HFFc6 (cell line): ENCODE data around the gene ABCC5. TPM values are rescaled to one million over a fixed set of nuclear protein-coding genes. Genes with fewer than 3 reads are reported as not detected.

Experiments
- DNase-seq: peaks from one replicate; pipeline ENCODE4 v3.0.0-alpha.2; 2018
- H3K27ac Mint-ChIP-seq: 2 replicates; pipeline ENCODE4 v1.8.0; 2020; ENCODE audit warnings: mild to moderate bottlenecking, mixed read lengths
- H3K27me3 Mint-ChIP-seq: 2 replicates; pipeline ENCODE4 v1.8.0; 2021; ENCODE audit warnings: mild to moderate bottlenecking, moderate library complexity, mixed read lengths; ENCODE audit not compliant: insufficient read depth
- H3K36me3 Mint-ChIP-seq: 2 replicates; pipeline ENCODE4 v1.8.0; 2021; ENCODE audit warnings: low read depth, mixed read lengths
- H3K4me1 Mint-ChIP-seq: 2 replicates; pipeline ENCODE4 v1.8.0; 2020; ENCODE audit warnings: low read depth, mixed read lengths
- H3K4me3 Mint-ChIP-seq: 2 replicates; pipeline ENCODE4 v1.8.0; 2020; ENCODE audit warnings: mild to moderate bottlenecking, moderate library complexity, mixed read lengths
- H3K9me3 Mint-ChIP-seq: 2 replicates; pipeline ENCODE4 v1.8.0; 2020; ENCODE audit warnings: mild to moderate bottlenecking, mixed read lengths
- CTCF ChIP-seq: fragments of 200-600 bp; sonication (generic); IDR thresholded peaks from 2 replicates; pipeline ENCODE4 v1.5.0; 2021; ENCODE audit warnings: antibody characterized with exemption, mild to moderate bottlenecking
- total RNA-seq, 6 experiments: library from RNA; stranded (reverse); fragmentation: NEBNext Ultra II Directional; extraction: Animal tissue kit (Norgen Biotek cat#: 25700); gene quantifications; 2 replicates in 1 of 6; 3 replicates in 5 of 6; pipeline ENCODE4 v1.2.3, GENCODE V29; 2021

The ABCC5 gene
- total RNA-seq, 6 experiments from 2014 or later = 16.6 to 19.6 (median 17.4) TPM

- Mint-ChIP-seq H3K36me3 (peaks cover 36% of the 10 kb centered on the region), H3K27ac (peak overlapping the region; percentile 51), H3K9me3 (no peaks in the 10 kb centered on the region), H3K4me3 (peak overlapping the region; percentile 1; the same call in 1 of the 2 replicates), H3K4me1 (peaks cover 28% of the 10 kb centered on the region), H3K27me3 (no peaks in the 10 kb centered on the region; the same call in none of the 2 replicates)
- no peak for TF ChIP-seq CTCF
- peak; percentile 77 for DNase-seq
Observed at GRCh38 chr3:183988216-183988790, 29.4 kb downstream of the ABCC5 start.

- no peak for TF ChIP-seq CTCF
- peaks cover 46% of the 10 kb centered on the region for H3K36me3 Mint-ChIP-seq
Observed at GRCh38 chr3:183987000-183987600, 30.6 kb downstream of the ABCC5 start.

GRCh38 chr3:183984749-183985729 lies 32.6 kb downstream of the ABCC5 start:
- no peak for DNase-seq
- H3K4me1 Mint-ChIP-seq = peaks cover 28% of the 10 kb centered on the region
- H3K36me3 Mint-ChIP-seq = peaks cover 43% of the 10 kb centered on the region
- no peak overlapping the region for H3K27ac Mint-ChIP-seq
- TF ChIP-seq CTCF = no peak
- H3K27me3 Mint-ChIP-seq = no peaks in the 10 kb centered on the region; the same call in none of the 2 replicates
- H3K9me3 Mint-ChIP-seq = no peaks in the 10 kb centered on the region
- no peak overlapping the region for H3K4me3 Mint-ChIP-seq

More at GRCh38 chr3:183987000-183987600, 30.6 kb downstream of the ABCC5 start:
- no peaks in the 10 kb centered on the region for H3K9me3 Mint-ChIP-seq
- no peaks in the 10 kb centered on the region; the same call in none of the 2 replicates for H3K27me3 Mint-ChIP-seq
- no peak overlapping the region for H3K27ac Mint-ChIP-seq
- DNase-seq = no peak
- peaks cover 28% of the 10 kb centered on the region for H3K4me1 Mint-ChIP-seq
- no peak overlapping the region for H3K4me3 Mint-ChIP-seq

GRCh38 chr3:183984127-183984740 lies 33.5 kb downstream of the ABCC5 start:
- DNase-seq = no peak
- H3K27ac Mint-ChIP-seq = no peak overlapping the region
- H3K27me3 Mint-ChIP-seq = no peaks in the 10 kb centered on the region; the same call in none of the 2 replicates
- H3K4me1 Mint-ChIP-seq = peaks cover 28% of the 10 kb centered on the region
- H3K36me3 Mint-ChIP-seq = peaks cover 42% of the 10 kb centered on the region
- no peak for TF ChIP-seq CTCF
- H3K4me3 Mint-ChIP-seq = no peak overlapping the region
- no peaks in the 10 kb centered on the region for H3K9me3 Mint-ChIP-seq

- H3K4me3 Mint-ChIP-seq = no peak overlapping the region
- no peak for TF ChIP-seq CTCF
- H3K27me3 Mint-ChIP-seq = no peaks in the 10 kb centered on the region; the same call in 1 of the 2 replicates
- DNase-seq = no peak
- H3K4me1 Mint-ChIP-seq = peaks cover 11% of the 10 kb centered on the region
- no peaks in the 10 kb centered on the region for H3K9me3 Mint-ChIP-seq
- no peak overlapping the region for H3K27ac Mint-ChIP-seq
- H3K36me3 Mint-ChIP-seq = peaks cover 36% of the 10 kb centered on the region
Observed at GRCh38 chr3:183981990-183982644, 35.6 kb downstream of the ABCC5 start.
